ENCODE measurements around the gene CAB39L. TPM values are rescaled to one million over a fixed set of nuclear protein-coding genes. Genes with fewer than 3 reads are reported as not detected.

Gene CAB39L
- total and polyA plus RNA-seq, 2 of the 13 experiments (the other 11 are each of a cell fraction or from before 2014, with no cell fraction given): 3.1 to 6.1 TPM

- TF ChIP-seq, protein P1, sequence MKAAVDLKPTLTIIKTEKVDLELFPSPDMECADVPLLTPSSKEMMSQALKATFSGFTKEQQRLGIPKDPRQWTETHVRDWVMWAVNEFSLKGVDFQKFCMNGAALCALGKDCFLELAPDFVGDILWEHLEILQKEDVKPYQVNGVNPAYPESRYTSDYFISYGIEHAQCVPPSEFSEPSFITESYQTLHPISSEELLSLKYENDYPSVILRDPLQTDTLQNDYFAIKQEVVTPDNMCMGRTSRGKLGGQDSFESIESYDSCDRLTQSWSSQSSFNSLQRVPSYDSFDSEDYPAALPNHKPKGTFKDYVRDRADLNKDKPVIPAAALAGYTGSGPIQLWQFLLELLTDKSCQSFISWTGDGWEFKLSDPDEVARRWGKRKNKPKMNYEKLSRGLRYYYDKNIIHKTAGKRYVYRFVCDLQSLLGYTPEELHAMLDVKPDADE (CRISPR knock-in tag; IDR thresholded peaks at IDR 0.05): no peak
- no peak for TF ChIP-seq RCOR2 (CRISPR knock-in tag; IDR thresholded peaks at IDR 0.05)
- TF ChIP-seq ZNF589 (CRISPR knock-in tag; conservative IDR thresholded peaks at IDR 0.05): no peak
- TF ChIP-seq ZNF251 (CRISPR knock-in tag; IDR thresholded peaks at IDR 0.05): no peak
- TF ChIP-seq SMARCE1 (IDR thresholded peaks at IDR 0.05; ENCODE audit: borderline replicate concordance): no peak
- no peak for TF ChIP-seq ZNF121 (CRISPR knock-in tag; IDR thresholded peaks at IDR 0.05)
- TF ChIP-seq ZBTB1 (CRISPR knock-in tag; IDR thresholded peaks at IDR 0.05; ENCODE audit: borderline replicate concordance): no peak
- TF ChIP-seq MNT (IDR thresholded peaks at IDR 0.05): no peak
- no peak for TF ChIP-seq ZNF7 (CRISPR knock-in tag; IDR thresholded peaks at IDR 0.05)
- TF ChIP-seq EHMT2 (IDR thresholded peaks at IDR 0.05; ENCODE audit: borderline replicate concordance, low read depth, low read length): peak; percentile 91
- peak; percentile 48; the same call in 1 of the 2 replicates for TF ChIP-seq MTA1 (CRISPR knock-in tag; IDR thresholded peaks at IDR 0.05; ENCODE audit: borderline replicate concordance)
- TF ChIP-seq XRCC5 (optimal IDR thresholded peaks at IDR 0.05; ENCODE audit: low read length): peak; percentile 61
- peak; percentile 92 for TF ChIP-seq NFYC (CRISPR knock-in tag; IDR thresholded peaks at IDR 0.05)
- TF ChIP-seq NKX3-1 (CRISPR knock-in tag; IDR thresholded peaks at IDR 0.05): no peak
- TF ChIP-seq PREB (CRISPR knock-in tag; IDR thresholded peaks at IDR 0.05): no peak
- TF ChIP-seq, protein P2, sequence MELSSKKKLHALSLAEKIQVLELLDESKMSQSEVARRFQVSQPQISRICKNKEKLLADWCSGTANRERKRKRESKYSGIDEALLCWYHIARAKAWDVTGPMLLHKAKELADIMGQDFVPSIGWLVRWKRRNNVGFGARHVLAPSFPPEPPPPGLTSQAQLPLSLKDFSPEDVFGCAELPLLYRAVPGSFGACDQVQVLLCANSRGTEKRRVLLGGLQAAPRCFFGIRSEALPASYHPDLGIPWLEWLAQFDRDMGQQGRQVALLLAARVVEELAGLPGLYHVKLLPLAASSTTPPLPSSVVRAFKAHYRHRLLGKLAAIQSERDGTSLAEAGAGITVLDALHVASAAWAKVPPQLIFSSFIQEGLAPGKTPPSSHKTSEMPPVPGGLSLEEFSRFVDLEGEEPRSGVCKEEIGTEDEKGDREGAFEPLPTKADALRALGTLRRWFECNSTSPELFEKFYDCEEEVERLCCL (CRISPR knock-in tag; IDR thresholded peaks at IDR 0.05; ENCODE audit: borderline replicate concordance): no peak
- peak; percentile 69 for TF ChIP-seq ZFY (CRISPR knock-in tag; IDR thresholded peaks at IDR 0.05)
- TF ChIP-seq ZNF563 (CRISPR knock-in tag; IDR thresholded peaks at IDR 0.05): peak; percentile 28; the same call in 1 of the 2 replicates
- TF ChIP-seq ATM (IDR thresholded peaks at IDR 0.05; ENCODE audit: borderline replicate concordance): no peak
- TF ChIP-seq USF2 (IDR thresholded peaks at IDR 0.05; ENCODE audit: low read depth, low read length): no peak
- 0 out of 2 replicates have a peak, but pooled peaks have one; percentile 23 for TF ChIP-seq USF2 (CRISPR knock-in tag; IDR thresholded peaks at IDR 0.05; ENCODE audit: borderline replicate concordance)
- no peak for TF ChIP-seq ZFP36 (IDR thresholded peaks at IDR 0.05; ENCODE audit: borderline replicate concordance, low read depth, low read length, partially characterized antibody)
Observed at GRCh38 chr13:49443704-49444523, at the start of gene CAB39L, which contains the start of gene SETDB2 (continued).

Measured in HepG2 (cell line).